GM21360 (cell line): ENCODE results near the gene XCL2.
"Not testable (repeated sequence)": the region's sequence is repeated elsewhere in the genome, so short reads cannot be mapped to it uniquely, and the experiment has no call there.

Source experiments
- ATAC-seq: cut with Tn5 transposase; IDR thresholded peaks from one replicate; pipeline ENCODE4 v1.9.1; 2021; ENCODE audit warnings: mild to moderate bottlenecking, moderate library complexity; ENCODE audit not compliant: unreplicated experiment

The XCL2 gene, protein sequence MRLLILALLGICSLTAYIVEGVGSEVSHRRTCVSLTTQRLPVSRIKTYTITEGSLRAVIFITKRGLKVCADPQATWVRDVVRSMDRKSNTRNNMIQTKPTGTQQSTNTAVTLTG

GRCh38 chr1:168543840-168544498, at the start of gene XCL2:
Gene XCL2, minus strand, starts transcription at chr1:168543997. Its CDS starts 33 bp downstream, at chr1:168543964.
- ATAC-seq, result not testable (repeated sequence)

GRCh38 chr1:168591641-168592250, 47.9 kb upstream of the XCL2 start:
- ATAC-seq, result no peak

DNA sequence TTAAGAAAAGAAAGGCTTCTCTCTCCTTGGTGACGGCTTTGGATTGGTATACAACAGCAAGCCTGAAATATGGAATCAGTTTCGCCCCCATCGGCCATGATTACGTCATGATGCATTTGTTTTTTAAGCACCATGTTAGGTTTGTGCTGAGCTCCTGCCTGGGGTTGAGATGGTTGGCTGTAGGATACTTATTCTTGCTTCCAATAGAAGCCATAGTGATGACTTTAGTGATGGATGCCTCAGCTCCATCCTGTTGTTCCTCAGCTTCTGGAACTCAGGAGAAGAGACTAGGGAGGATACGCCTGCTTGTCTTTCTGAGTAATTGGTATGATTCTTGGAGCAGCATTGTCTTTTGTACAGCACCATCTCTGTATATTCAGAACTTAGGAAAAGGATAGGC, 47.3 kb upstream of the XCL2 start:
- ATAC-seq, result no peak

DNA sequence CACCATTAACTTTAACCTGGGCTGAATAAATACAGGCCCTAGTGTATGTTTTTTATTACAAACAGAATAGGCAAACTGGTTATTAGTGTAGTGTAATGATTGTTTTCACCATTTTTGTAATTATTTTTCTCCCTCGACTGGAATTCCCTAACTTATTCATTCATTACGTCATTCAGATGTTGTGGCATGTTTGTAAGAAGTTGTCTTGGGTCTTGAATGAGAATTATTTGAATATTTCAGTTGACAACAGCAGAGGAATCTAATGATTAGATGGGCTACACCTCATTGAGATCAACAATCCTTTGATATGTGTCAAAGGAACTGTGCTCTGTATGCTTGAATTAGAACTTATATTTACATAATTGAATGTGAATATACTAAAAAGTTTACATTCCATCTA, 45.4 kb upstream of the XCL2 start:
- no peak for ATAC-seq

GRCh38 chr1:168585937-168586336, 42.1 kb upstream of the XCL2 start:
- no peak for ATAC-seq

GRCh38 chr1:168585191-168585590, 41.4 kb upstream of the XCL2 start:
- ATAC-seq, result no peak

DNA sequence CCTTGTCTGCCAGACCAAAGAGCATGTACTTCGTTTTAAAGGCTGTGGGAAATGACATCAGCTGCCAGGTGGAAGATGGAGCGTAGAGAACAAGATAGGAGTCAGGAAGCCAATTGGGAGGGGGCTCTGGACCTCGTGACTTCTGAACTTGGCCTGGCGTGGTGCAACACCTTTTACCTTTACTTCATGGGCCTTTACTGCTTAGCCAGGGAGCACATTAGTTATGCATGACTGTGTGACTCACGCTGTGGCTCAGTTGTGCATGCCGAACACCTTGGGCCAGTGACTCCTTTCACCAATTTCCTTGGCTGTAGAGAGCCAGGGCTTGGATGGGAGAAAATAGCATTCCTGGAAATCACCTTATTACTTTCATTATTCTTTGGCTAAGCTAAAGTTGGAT, 39.8 kb upstream of the XCL2 start:
- no peak for ATAC-seq

- no peak for ATAC-seq
These were observed 39.0 kb upstream of the XCL2 start for GRCh38 chr1:168582688-168583336.

DNA sequence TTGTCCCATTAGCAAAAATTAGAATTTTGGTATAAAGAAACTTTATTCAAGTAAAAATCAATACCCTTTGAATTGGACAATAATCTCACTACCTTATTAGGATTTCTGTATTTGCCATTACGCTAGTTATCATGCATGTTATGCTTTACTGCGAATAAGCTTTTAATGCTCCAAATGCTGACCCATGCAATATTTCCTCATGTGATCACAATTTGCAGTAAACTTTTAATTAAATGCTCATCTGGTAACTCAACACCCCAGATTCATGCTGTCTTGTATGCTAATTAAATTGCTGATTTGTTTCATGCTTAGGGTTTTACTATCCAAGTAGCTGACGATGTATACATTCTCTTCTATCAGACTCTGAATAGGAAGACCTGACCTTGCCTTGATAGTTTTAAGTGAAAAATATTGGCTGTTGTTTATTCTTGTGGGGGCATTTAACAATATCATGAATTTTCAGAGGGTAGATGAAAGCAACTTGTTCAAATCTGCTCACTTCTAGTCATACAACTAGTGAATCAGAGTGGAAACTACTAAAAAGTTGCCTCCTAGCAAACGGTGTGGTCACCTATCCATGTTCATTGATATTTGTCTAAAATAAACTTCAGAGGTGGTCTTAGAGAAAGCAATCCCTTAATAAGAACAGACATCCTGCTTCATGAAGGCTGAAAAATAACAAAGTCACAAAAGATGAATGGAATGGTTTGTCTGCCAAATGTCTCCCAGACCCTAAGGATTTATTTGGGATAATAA, 38.2 kb upstream of the XCL2 start:
- no peak for ATAC-seq

DNA sequence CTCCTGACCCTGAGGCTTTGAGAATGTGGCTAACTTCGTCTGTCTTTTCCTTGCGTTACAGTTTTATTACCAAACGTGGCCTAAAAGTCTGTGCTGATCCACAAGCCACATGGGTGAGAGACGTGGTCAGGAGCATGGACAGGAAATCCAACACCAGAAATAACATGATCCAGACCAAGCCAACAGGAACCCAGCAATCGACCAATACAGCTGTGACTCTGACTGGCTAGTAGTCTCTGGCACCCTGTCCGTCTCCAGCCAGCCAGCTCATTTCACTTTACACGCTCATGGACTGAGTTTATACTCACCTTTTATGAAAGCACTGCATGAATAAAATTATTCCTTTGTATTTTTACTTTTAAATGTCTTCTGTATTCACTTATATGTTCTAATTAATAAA, 37.2 kb upstream of the XCL2 start:
- ATAC-seq, result not testable (repeated sequence)

DNA sequence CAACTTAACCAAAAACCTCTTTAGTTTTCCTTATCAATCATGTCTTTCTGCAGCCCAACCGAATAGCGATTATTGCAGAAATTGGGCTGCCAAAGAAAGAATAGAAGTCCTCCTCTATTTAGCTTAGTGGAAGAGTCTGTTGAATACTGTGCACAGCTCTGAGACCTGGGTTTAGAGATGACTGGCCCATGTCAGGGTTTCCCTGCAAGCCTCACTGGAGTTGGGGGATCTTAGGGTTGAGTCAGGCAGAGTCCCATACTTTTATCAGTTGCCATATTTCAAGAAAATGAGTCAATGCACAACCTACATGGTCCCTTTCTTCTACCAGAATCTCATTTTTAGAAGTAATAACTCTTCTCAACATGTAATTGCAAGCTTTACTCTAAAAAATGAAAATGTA, 36.5 kb upstream of the XCL2 start:
- not testable (repeated sequence) for ATAC-seq

DNA sequence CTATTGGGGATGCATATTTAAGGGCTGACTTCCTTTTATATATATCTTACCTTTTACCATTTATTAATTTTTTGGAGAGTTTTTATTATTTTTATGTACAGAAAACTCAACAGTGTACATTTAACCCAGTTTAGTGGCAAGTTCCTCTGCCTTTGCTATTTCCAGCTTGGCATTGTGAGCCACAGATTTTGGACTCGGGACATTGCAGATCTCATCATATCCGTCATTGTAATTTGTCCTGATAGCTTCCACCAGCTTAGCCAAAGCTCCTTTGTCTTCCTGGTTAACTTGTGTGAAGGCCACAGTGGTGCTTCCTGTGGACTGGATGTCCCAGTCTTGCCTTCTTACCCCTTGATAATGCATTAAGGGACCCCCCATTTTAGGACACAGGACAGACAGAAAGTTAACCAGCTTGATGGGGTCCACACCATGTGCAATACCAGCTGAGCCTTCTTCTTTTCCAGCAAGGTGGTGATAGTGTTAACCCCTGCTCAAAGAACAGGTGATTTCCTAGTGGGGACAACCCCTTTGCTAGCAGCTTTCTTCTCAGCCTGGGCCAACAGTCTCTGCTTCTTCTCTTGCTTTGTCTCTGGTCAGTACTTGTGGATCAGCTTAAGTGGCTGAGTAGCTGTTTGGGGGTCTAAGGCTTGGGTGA, 34.9 kb upstream of the XCL2 start:
- ATAC-seq, result not testable (repeated sequence)

DNA sequence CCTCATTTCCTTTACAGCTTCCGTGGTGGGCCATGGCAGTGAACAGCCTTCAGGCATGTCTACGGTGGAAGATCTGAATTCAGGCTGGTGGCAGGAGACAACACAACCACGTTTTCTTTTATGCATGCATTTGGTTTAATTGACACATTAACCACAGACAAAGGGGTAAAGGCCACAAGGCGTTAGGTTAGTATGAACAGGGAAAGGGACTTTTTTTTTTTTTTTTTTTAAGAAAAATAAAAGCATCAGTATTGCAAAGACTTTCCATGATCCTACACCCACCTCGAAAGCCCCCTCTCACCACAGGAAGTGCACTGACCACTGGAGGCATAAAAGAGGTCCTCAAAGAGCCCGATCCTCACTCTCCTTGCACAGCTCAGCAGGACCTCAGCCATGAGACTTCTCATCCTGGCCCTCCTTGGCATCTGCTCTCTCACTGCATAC, 32.5 kb upstream of the XCL2 start, which contains the start of gene XCL1:
XCL1 (plus strand) TSS at position 361 of the 444 bp plus-strand sequence; CDS start at position 394, 33 bp downstream.
- not testable (repeated sequence) for ATAC-seq

GRCh38 chr1:168574234-168574633, 30.4 kb upstream of the XCL2 start:
- ATAC-seq, result not testable (repeated sequence)

DNA sequence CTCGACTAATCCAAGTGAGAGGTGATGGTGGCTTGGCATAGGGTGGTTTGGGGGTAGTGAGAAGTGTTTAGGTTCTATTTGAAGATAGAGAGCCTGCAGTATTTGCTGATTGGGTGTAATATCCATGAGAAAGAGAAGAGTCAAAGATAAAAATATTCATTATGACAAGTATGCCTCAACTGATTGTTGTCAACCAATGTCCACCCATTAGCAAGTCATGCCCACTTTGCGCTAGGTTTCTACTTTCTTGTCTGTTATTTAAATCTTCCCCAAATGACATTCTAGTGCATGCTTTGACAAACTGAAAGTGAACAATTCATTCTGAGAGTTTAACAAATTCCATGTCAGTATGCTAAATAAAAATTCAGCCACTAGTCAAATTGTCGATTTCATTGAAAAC, 28.8 kb upstream of the XCL2 start:
- no peak for ATAC-seq

DNA sequence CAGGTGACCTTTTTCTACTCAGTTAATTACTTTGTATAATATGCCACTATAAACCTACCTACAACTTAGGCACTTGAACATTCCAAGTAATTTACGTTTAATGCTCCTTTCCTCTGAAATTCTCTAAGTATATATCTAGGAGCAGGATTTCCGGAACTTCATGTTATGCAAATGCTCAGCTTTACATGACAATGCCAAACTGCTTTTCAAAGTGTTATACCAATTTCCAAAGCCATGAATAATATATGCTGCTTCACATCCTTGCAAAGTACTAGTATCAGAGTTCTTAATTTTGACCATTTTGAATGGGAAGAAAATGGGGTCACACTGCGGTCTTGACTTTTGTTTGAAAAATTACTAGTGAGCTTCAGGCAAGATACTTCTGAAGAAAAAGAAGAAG, 26.9 kb upstream of the XCL2 start:
- ATAC-seq, result no peak

DNA sequence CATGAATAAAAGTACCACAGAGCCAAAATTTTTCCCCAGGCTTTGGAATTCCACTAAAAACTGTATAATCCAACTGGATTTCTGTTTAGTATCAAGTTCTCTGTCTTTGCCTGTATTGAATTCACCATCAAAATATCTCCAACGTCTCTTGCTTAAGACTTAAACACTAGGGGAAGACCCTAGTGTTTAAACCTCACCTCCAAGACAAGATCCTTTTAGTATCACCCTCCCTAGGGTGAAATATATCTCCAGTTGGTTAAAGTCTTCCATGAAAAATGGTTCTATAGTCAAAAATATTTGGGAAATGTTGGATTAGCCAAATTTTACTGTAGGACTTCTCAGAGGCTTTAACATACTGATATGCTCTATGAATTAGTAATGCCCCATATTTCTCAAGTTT, 24.5 kb upstream of the XCL2 start:
- ATAC-seq, result no peak

GRCh38 chr1:168567568-168567967, 23.8 kb upstream of the XCL2 start:
- ATAC-seq, result no peak

- ATAC-seq, result no peak
These were observed 23.2 kb upstream of the XCL2 start for GRCh38 chr1:168567007-168567406.

DNA sequence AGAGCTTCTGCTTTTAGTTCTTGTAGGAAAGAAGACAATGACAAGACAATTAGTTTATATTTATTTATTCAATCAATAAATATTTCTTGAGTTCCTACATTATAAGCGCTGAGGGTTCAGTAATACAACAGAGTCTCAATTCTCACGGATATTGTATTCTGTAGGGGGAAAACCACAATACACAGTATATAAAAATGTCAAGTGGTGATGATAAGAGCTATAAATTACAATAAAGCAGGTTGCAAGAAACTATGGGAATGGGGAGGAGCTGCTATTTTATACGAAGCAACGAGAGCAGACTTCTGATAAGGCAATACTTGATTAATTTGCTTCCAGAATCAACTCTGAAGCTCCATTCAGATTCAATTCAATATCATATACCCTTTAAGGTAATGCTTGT, 22.0 kb upstream of the XCL2 start:
- ATAC-seq, result no peak

GRCh38 chr1:168561989-168562388, 18.2 kb upstream of the XCL2 start:
- ATAC-seq, result no peak
